HG03108 (cell line): Measurements from ENCODE around the gene ERI3.

Source experiments
- ATAC-seq: cut with Tn5 transposase; IDR thresholded peaks from one replicate; pipeline ENCODE4 v1.9.1; 2021; ENCODE audit warnings: moderate library complexity; ENCODE audit not compliant: unreplicated experiment

The ERI3 gene

DNA sequence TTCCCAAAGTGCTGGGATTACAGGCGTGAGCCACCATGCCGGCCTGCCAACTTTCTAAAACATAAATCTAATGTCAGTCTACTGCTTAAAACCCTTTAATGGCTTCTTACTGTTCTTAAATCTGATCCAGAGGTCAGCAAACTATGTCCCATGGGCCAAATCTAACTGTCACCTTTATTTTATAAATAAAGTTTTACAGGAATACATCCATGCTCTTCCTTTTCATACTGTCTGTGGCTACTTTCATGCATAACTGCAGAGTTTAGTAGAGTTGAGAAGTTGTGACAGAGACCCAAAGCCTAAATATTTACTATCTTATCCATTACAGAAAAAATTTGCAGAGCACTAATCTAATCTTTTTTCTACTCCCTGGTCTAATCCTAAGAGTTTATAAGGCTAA lies 3.8 kb downstream of the ERI3 start:
- no peak for ATAC-seq

DNA sequence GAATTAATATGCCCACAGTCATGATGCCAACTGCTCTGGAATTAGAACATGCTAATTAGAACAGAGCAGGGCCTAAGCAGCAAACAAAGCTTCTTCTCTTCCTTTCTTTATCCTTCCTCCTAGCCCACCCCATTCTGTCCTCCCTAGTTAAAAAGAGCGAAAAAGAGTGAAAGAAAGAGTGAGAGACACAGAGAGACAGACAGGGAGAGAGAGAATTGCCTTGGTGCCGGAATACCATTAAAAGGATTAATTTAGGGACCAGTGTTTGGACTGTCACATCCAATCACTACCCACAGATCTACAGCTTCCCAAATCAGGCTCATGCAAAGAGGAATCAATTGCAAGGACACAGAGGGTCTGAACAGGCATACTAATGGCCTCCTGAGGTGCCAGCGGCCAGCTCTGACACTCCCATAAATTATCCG lies 7.0 kb downstream of the ERI3 start:
- ATAC-seq = no peak

DNA sequence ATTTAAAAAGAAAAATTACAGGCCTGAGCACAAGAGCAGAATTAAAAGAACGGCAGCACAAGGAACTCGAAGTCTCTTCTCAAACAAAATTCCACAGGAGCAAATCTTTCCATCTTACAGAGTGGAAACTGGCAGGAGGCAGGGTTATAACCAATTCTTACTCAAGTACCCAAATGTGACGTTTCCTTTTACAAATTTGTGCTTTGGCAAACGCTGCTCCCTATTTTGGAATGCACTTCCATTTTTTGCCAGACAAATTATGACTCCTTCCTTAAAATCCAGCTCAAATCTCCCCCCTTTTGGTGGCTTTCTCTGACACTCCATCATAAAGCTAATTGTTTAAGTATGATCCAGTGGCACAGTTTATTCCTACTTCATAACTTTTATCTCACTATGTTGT lies 7.8 kb downstream of the ERI3 start:
- ATAC-seq = no peak

DNA sequence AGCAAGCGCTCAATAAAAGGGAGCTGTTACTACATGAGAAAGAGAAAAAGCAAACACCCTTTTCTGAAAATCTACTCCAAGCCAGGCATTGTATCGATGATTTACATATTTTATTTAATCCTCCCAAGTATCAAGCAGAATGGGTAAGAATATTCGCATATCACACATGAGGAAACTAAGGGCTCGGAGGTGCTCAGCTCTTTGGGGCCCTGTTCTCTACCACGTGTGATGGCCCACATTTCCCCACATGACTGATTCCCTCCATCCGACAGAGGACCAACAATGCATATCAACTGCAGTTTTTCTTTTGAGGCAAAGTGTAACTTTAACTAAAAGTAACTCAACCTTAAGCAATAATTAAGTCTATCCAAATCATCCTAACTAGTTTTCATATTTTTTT lies 8.2 kb downstream of the ERI3 start:
- ATAC-seq = no peak

DNA sequence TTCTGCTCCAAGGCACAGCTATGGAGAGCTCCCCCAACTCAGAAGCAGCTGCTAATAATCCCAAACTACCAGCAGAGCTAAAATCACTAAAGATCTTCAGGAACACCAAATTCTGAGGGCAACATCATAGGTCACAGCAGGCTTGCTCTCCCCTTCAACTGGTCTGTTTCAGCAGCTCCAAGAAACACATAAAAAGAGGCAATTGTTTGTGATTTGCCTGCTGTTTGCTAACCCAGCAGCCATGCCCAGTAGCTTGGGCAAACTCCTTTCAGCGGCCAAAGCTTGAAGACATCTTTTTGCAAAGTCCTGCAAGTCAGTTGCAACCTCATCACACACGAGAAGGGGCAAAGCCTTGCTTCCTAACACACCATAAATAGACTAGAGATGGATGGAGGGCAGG lies 8.9 kb downstream of the ERI3 start:
- no peak for ATAC-seq

DNA sequence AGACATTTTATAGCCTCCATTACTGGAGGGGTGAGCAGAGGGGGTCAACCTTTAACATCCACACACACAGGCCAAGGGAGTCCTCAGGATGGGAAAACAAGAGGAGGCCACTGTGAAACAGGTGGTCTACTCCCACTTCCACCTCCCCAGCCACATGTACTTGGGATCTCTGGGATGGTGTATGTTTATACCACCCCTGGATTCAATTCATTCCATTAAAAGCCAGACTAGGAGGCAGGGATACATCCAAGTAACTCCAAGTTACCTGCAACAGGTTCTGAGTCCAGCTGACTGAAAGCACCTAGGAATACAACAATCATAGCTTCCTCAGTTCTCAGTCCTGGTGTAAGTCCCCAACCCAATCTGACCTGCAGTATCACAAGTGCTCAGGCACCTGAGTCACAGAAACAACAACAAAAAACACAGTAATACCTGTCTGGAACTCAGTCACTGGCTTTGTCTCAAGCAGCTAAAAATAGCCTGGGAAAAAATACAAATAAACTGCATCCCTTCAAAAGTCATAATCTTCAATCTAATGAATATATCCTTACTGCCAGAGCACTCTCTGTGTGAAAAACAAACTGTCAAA lies 9.8 kb downstream of the ERI3 start:
- ATAC-seq = no peak

DNA sequence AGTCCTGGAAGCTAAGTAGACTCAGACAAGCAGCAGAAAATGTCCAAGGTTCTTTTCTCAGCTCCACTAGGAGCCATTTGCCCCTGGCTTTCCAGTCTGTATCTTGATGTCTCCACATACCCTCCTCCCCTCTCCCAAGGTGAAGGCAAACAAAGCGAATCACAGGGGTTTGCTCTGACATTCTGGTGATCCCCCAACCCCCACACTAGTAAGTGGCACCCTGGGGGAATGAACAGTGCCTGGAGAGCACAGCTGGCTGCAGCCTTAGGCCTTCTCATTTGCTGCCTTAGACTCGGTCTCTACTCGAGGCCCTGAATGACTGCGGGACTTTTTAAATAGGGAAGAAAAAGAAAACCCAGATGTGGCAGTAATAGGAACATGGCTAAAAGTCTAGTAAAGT lies 15.3 kb downstream of the ERI3 start:
- no peak for ATAC-seq

DNA sequence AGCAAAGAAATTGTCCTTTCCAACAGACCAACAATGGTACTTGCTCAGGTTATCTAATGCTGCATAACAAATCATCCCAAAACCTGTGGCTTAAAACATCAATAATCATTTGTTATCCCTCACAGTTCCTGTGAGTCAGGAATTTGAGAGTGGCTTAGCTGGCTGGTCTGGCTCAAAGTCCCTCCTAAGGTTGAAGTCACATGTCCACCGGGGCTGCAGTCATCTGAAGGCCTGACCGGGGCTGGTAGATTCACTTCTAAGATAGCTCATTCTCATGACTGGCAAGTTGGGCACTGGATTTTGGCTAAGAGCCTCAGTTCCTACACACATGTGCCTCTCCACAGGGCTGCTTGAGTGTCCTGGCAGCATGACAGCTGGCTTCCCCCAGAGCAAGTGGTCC lies 16.9 kb downstream of the ERI3 start:
- ATAC-seq = no peak

DNA sequence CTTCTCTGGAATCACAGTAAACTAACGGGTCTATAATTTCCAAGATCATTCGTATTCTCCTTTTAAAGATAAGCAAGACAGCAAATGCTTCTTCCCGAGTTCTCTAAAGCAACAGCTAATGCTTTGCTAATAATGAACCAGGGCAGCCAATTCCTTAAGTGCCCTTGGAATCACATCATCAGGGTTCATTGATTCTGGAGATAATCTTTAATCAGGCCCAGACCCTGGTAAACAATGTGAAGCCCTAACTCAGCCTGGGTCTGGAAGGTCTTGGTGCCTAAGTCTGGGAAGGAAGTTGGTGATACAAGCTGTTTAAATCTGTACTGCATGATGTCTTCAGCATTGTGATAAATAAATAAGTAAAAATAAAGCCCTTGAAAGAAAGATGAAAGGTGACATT lies 18.4 kb downstream of the ERI3 start:
- no peak for ATAC-seq

DNA sequence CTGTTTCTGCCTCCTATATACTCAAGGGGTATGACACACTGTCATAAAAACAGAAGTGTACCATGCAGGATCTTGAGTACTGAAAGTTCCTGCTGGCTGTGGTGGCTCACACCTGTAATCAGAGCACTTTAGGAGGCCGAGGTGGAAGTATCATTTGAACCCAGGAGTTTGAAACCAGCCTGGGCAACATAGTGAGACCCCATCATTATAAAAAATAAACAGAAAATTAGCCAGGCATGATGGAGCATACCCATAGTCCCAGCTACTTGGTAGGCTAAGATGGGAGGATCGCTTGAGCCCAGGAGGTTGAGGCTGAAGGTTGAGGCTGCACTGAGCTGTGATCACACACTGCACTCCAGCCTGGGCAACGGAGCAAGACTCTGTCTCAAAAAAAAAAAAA lies 20.1 kb downstream of the ERI3 start:
- ATAC-seq = no peak

DNA sequence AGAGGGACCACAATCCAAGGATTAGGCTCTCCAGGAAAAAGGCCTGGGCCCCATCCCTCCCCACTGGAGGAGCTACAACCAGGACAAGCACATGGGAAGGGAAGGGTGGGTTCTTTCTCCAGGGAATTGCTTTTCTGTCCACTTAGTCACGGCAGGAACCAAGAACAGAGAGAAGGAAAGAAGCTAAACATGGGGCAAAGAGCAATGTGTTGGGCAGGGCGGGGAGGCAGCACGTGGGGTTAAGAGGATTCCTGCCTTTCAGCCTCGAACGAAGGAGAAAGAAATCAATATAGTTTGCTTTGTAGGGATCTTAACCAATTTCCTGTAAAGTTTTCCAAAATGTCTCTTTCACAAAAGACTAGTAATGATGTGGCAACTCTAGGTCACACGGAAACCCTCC lies 21.7 kb downstream of the ERI3 start:
- no peak for ATAC-seq

DNA sequence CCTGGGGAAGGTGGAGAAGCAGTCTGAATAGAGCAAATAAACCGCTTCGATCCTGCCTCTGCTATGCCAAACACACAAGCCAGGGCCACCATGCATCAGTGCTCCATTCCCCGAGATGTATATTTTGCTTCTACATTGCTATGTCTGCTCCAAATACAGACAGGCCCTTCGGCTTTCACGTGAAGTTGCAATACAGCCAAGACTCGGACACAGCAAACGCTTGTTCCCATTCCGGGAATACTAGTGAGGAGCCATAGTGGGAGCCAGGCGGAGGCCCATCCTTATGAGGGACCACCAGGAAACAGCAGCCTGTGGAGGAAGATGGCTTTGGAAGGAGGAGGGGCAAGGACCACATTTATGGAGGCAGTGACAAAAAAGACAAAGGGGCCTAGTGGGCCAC lies 22.6 kb downstream of the ERI3 start:
- ATAC-seq = no peak

DNA sequence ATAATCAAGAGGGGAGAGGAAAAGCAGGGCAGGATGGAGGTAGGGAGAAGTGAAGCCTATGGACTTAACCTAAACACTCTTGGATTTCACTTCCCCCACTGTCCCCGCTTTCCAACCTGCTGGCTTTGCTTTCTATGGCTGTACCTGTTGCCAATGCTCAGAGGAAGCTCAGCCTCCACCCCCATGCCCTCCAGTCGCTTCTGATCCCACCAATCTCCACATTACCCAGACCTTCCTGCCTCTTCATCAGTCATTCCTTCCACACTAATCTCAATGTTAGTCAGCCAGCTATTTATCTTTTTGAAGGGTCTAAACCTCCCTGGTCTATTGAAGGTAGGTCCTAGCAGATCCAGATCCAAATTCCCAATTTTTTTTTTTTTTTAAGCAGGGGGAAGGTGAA lies 24.1 kb downstream of the ERI3 start:
- ATAC-seq = no peak

DNA sequence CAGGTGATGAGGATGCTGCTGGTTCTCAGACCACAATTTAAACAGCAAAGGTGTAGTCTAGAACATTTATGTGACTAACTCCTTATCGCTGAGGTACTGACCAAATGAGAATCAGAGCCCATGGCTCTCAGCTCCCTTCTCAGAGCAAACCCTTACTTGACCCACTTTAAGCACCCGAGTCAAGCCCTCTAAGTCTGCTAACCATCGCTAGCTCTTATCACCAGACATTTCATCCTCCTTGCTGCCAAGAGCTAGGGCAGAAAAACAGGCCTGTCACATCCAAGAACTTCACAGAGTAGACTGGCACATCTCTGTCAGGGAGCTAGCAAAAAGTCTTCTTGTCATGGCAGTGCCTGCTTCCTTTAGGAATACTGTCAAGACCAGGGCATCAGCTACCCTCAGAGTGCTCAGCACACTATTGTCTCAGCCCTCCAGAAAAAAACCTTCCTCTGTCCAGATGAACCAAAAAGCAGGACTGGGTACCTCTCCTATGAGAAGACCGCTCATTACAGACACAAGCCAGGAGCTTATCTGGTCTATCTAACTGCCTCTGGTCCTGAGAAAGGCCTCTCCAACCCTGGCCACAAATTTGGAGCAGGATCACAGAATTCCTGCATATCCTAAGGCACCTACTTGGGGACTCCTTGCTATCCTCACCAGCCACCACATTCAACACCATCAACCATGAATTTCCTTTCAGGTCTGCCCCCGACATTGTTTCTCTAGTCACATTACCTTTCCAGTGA lies 26.2 kb downstream of the ERI3 start:
- ATAC-seq = no peak

DNA sequence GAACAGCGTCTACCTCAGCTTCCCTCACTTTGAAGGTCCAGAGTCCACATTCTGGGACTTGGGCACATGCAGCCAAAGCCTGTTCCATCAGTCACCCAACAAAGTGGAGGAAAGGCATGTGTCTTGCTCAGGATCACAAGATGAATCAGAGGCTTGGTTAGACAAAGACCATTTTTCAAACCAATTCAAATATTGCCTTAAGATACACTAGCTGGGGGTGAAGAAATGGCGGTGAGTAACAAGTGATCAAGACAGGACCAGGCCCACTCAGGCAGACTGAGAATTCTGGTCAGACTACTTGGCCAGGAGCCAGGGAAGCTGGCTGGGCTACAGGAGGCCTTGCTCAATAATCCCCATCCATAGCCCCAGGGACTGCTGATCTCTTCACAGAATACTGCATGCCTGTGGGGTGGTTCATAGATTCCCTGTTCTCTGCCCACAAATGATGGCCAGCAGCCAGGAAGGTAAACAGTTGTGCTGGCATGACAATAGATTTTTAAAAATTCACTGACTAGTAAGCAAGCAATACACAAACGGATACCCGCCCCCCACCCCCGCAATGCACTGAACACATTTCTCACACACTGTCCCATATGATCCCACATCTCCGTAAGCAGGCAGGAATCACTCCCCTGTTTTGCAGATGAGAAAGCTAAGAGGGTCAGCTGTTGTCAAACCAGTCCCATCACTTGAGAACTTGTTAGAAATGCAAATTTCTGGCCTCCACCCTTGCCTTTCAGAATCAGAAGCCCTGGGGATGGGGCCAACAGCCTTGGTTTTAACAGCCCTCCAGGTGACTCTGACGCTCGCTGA lies 27.2 kb downstream of the ERI3 start:
- ATAC-seq = no peak

DNA sequence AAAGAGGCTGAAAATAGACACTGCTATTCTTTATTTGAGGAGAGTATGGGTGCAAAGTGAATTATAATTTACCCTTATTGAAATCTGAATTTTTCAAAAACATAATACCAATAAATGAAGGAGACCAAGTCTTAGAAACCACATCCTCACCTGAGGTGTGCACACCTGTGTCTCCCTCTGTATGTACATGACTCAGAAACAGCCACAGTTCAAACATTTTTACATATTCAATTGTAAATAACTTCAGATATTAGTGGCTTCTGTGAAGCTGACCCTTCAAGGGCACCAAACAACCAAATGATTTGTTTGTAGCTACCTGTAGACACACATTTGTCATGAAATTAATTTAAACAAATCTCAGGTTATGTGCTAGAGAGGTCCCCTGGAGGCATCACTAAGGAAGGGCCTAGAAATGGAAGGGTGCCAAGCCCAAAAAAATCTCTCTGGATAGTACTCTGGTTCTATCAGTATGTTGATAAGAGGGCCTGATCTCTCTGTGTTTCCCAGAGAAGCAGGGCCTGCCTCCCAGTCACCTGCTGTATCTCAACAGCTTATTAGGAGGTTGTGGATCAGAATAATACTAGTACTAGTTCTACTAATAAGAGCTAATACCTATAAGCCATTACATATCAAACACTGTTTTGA lies 28.1 kb downstream of the ERI3 start:
- no peak for ATAC-seq

DNA sequence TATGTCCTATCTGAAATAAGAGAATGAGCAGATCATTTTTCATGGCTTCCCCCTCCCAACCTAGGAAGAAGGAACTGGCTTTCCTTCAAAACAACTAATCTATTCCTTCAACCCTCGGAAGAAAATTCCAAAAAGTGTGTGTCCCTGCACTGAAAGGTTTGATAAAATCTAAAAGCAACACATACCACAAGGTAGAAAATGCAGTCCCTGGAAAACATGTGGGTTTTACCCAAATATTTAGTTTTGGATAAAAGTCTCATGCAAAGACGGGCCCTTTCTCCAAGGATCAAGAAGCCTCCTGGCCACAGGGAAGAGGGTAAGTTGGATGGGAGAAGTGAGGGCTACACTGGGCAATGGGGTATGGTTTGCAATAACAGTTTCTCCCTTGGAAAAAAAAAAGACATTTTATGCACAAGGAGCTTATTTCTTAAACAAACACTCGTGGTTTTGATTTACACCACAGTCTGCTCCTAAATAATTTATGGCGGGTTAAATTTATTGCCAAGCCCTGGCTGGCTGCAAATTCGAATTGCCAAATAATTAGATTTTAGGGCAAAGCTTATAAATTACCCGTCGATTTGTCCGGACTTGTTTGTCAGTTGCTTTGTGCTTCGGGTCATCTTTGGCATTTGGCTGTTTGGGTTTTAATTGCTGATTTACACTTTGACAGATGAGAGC lies 28.9 kb downstream of the ERI3 start:
- ATAC-seq = no peak

DNA sequence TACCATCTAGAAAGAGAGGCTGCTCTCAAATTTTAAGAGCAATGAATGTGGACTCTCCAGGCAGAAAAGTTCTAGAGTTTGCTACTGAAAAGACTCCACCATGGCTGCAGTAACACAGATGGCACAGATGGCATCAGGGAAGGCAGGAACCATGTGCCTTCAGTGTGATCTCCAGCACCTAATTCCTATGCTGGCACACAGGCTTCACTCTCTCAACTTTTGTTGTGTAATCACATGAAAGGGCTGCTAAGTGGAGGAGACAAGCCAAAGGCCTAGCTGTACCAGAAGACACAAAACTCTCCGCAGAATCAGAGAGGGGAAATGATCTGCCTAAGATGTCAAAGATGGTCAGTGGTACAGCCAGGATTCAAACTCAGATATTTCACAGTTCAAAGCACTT lies 31.1 kb downstream of the ERI3 start:
- no peak for ATAC-seq

DNA sequence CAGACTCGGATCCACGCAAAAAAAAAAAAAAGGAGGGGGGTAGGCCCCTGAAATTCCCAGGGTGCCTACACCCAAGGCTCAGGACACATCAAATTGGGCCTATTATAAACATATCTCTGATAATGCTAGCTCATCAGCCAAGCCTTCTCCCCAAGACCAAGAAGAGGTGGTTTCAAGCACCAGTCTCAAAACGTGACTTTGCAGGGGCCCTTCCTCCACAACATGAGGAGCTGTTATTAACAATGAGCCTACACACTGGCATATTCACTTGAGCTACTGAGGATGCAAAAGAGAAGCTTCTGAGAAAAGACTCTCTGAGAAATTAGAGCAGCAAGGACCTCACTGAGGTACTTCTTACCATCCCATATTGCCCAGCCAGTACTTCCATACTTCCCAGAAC lies 32.7 kb downstream of the ERI3 start:
- no peak for ATAC-seq

DNA sequence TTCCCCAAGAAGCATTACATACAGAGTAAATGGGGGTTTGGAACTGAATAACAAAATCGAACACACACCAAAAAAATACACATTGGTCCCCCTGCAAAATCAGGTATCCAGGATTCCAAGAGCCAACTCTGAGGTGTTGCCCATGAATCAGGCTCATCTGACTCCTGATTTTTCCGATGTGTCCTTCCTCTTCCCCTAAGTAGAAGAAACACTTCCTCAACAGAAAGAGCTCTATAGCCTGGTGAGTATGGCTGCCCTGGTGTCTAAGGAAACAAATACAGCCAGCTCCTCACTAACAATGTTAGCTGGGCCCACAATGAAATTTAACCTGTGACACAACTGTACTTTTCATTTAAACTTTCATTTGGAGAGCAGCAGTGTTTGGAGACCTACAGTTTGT lies 33.6 kb downstream of the ERI3 start:
- ATAC-seq = no peak
